ENCODE data around the gene RCBTB2.

DNA sequence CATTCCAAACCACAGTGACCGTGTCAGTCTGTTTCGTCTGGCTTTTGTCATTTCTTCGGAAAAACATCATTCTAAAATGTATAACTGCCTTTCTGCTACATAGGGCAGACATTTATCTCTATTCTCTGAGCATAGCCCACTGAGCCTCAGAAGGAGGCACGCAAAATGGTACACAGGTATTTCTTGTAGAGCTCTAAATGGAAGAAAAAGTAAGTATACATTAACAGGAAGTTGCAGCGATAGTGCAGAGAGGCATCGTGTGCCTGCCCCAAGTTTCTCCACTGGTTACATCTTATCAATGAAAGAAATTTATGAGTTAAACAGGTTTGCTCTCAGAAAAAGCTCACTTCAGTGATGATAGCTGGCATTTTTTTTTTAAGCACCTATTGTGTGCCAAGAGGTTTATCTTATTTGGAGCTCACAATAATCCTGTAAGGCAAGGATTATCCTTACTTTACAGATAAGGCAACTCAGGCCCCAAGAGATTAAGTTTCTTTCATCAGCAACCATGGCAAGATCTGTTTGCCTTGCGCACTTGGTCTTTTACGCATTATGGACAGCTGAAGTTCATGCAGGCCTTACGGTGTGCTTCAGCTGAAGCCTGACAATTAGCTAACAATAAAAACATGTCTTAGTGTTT lies 1.2 kb upstream of the RCBTB2 start:
- TF ChIP-seq CTCF (IDR thresholded peaks at IDR 0.05 in 4 of 5, conservative IDR thresholded peaks at IDR 0.05 in 1 of 5) (no peak), POLR2A (IDR thresholded peaks at IDR 0.05) (no peak)

Data from gastrocnemius medialis (tissue), 4 donors.